ENCODE results near the gene TNFSF13B. TPM values are rescaled to one million over a fixed set of nuclear protein-coding genes. Genes with fewer than 3 reads are reported as not detected.

Gene TNFSF13B
- total RNA-seq, 1 experiment from 2014 or later, result 2.5 TPM

DNA sequence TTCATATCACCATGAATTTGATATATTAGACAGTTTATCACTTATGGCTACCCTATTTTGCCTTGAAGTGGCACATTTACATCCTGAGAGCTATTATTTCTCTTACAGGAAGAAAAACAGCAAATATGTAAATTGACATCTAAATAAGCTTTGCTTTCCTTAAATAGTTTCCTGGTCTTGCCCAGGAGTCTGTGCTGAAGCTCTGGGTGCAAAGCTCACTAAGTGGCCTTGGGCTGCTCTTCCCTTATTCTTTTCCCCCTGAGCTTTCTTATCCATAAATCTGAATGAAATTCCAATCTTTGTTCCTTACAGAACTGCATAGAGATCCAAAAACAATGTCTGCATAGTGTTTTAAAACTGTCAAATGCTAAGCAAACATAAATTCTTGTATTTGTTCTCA lies 56.3 kb downstream of the TNFSF13B start:
- H3K4me3 Mint-ChIP-seq (ENCODE audit: unreplicated experiment), result no peak overlapping the region
- no peak overlapping the region for H3K27ac Mint-ChIP-seq (ENCODE audit: low read depth, unreplicated experiment)
- no peaks in the 10 kb centered on the region for H3K9me3 Mint-ChIP-seq (ENCODE audit: unreplicated experiment)
- intact Hi-C loops (cut with micrococcal nuclease), result no loop called here
- TF ChIP-seq, protein P1, sequence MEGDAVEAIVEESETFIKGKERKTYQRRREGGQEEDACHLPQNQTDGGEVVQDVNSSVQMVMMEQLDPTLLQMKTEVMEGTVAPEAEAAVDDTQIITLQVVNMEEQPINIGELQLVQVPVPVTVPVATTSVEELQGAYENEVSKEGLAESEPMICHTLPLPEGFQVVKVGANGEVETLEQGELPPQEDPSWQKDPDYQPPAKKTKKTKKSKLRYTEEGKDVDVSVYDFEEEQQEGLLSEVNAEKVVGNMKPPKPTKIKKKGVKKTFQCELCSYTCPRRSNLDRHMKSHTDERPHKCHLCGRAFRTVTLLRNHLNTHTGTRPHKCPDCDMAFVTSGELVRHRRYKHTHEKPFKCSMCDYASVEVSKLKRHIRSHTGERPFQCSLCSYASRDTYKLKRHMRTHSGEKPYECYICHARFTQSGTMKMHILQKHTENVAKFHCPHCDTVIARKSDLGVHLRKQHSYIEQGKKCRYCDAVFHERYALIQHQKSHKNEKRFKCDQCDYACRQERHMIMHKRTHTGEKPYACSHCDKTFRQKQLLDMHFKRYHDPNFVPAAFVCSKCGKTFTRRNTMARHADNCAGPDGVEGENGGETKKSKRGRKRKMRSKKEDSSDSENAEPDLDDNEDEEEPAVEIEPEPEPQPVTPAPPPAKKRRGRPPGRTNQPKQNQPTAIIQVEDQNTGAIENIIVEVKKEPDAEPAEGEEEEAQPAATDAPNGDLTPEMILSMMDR (IDR thresholded peaks at IDR 0.05; ENCODE audit: unreplicated experiment), result no peak
- no peaks in the 10 kb centered on the region for H3K36me3 Mint-ChIP-seq (ENCODE audit: insufficient read depth, unreplicated experiment)
- no peak for DNase-seq (ENCODE audit: unreplicated experiment)
- no TSS peak for BruUV-seq (replicated peaks)
- H3K27me3 Mint-ChIP-seq (ENCODE audit: insufficient read depth, unreplicated experiment), result peaks cover 100% of the 10 kb centered on the region
- POLR2A ChIA-PET, result no interaction called here
- no peaks in the 10 kb centered on the region for H3K4me1 Mint-ChIP-seq (ENCODE audit: insufficient read depth, unreplicated experiment)
- CTCF ChIA-PET, result interaction anchor here (1.2 to 5.5 kb wide), 3 partner anchors 12 to 571 kb away, joined by 5 to 42 read pairs (median 33); no protein-coding TSS in a partner anchor

DNA sequence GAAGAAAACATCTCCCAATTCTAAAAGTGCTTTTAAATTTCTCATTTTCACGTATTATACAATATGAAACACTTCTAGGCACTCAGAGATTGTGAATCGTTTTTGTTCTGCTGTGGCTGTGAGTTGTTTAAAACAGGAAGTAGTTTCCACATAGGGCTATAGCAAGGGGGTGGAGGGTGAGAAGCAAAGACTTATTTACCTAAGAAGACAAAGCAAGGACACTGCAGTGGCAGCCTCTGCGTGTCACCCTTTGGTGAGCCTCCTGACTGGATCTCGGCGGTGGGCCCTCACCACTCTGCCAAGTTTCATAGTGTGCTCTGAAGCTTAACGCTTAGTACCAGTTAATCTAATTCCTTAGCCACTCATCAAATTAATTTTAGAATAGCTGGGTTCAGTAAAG lies 56.8 kb downstream of the TNFSF13B start:
- TF ChIP-seq, protein P1 (IDR thresholded peaks at IDR 0.05; ENCODE audit: unreplicated experiment), result no peak
- POLR2A ChIA-PET, result no interaction called here
- peaks cover 100% of the 10 kb centered on the region for H3K27me3 Mint-ChIP-seq (ENCODE audit: insufficient read depth, unreplicated experiment)

DNA sequence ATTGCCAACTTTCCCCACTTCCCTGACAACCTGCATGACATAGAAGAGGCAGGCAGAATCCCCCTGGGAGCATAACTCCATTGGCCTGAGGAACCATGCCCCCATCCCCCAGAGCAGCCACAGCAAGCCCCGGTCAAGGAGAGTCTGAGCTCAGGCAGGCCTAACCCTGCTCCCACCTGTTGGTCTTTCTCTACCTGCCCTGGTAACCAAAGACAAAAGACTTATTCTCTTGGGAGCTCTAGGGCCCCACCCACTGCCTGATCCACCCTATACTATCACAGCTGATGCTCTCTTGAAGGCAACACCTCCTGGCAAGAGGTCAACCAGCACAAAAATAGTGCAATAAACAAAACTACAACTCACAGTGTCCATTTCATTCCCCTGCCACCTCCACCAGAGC lies 59.3 kb downstream of the TNFSF13B start:
- H3K27ac Mint-ChIP-seq (ENCODE audit: low read depth, unreplicated experiment), result no peak overlapping the region

More for the DNA sequence above, 56.8 kb downstream of the TNFSF13B start:
- no peaks in the 10 kb centered on the region for H3K4me1 Mint-ChIP-seq (ENCODE audit: insufficient read depth, unreplicated experiment)
- intact Hi-C loops (cut with micrococcal nuclease), result no loop called here
- no peak for DNase-seq (ENCODE audit: unreplicated experiment)
- no peak overlapping the region for H3K4me3 Mint-ChIP-seq (ENCODE audit: unreplicated experiment)
- BruUV-seq (replicated peaks), result no TSS peak
- H3K27ac Mint-ChIP-seq (ENCODE audit: low read depth, unreplicated experiment), result no peak overlapping the region
- CTCF ChIA-PET, result interaction anchor here (1.2 to 5.5 kb wide), 3 partner anchors 12 to 571 kb away, joined by 5 to 42 read pairs (median 33); no protein-coding TSS in a partner anchor
- no peaks in the 10 kb centered on the region for H3K9me3 Mint-ChIP-seq (ENCODE audit: unreplicated experiment)
- H3K36me3 Mint-ChIP-seq (ENCODE audit: insufficient read depth, unreplicated experiment), result no peaks in the 10 kb centered on the region

GRCh38 chr13:108332791-108333190 lies 63.3 kb downstream of the TNFSF13B start:
- Mint-ChIP-seq H3K27me3 (ENCODE audit: insufficient read depth, unreplicated experiment) (peaks cover 97% of the 10 kb centered on the region), H3K9me3 (ENCODE audit: unreplicated experiment) (no peaks in the 10 kb centered on the region), H3K4me3 (ENCODE audit: unreplicated experiment) (no peak overlapping the region), H3K27ac (ENCODE audit: low read depth, unreplicated experiment) (no peak overlapping the region), H3K36me3 (ENCODE audit: insufficient read depth, unreplicated experiment) (no peaks in the 10 kb centered on the region), H3K4me1 (ENCODE audit: insufficient read depth, unreplicated experiment) (no peaks in the 10 kb centered on the region)
- TF ChIP-seq, protein P1 (IDR thresholded peaks at IDR 0.05; ENCODE audit: unreplicated experiment), result no peak
- no TSS peak for BruUV-seq (replicated peaks)
- ChIA-PET CTCF (interaction anchor here (0.6 to 1.6 kb wide), 5 partner anchors 10 to 1129 kb away, joined by 3 to 5 read pairs (median 3); no protein-coding TSS in a partner anchor), POLR2A (no interaction called here)
- DNase-seq (ENCODE audit: unreplicated experiment), result no peak
- intact Hi-C loops (cut with micrococcal nuclease), result no loop called here

More for the DNA sequence above, 59.3 kb downstream of the TNFSF13B start:
- BruUV-seq (replicated peaks), result no TSS peak
- intact Hi-C loops (cut with micrococcal nuclease), result no loop called here
- TF ChIP-seq, protein P1 (IDR thresholded peaks at IDR 0.05; ENCODE audit: unreplicated experiment), result no peak
- CTCF ChIA-PET, result interaction anchor here (1.2 to 5.4 kb wide), 4 partner anchors 8 to 567 kb away, joined by 3 to 33 read pairs (median 10); no protein-coding TSS in a partner anchor
- Mint-ChIP-seq H3K27me3 (ENCODE audit: insufficient read depth, unreplicated experiment) (peaks cover 100% of the 10 kb centered on the region), H3K9me3 (ENCODE audit: unreplicated experiment) (no peaks in the 10 kb centered on the region), H3K4me3 (ENCODE audit: unreplicated experiment) (no peak overlapping the region), H3K4me1 (ENCODE audit: insufficient read depth, unreplicated experiment) (no peaks in the 10 kb centered on the region), H3K36me3 (ENCODE audit: insufficient read depth, unreplicated experiment) (no peaks in the 10 kb centered on the region)
- POLR2A ChIA-PET, result no interaction called here
- DNase-seq (ENCODE audit: unreplicated experiment), result no peak

Data from MCF 10A (cell line).